MCF 10A (cell line): ENCODE measurements around the gene RPL34. TPM values are rescaled to one million over a fixed set of nuclear protein-coding genes. Genes with fewer than 3 reads are reported as not detected.

ENCODE experiments used
- Bru-seq: library from RNA; stranded (reverse); fragments of 400-500 nt; gene quantifications from one replicate; lab custom pipeline; 2021; lab: Mats Ljungman, UMichigan
- BruChase-seq, 2 experiments: library from RNA; stranded (reverse); fragments of 400-500 nt; gene quantifications; one replicate each; lab custom pipeline; 2021; lab: Mats Ljungman, UMichigan
- BruUV-seq: library from RNA; stranded (reverse); fragments of 400-500 nt; replicated peaks from 2 replicates; lab custom pipeline; 2021; lab: Mats Ljungman, UMichigan
- CTCF ChIA-PET: fragments of 300-600 bp; sonication (Branson Sonifier 250); formaldehyde crosslinking; extraction: SDS; loops from one replicate; lab custom pipeline; 2021; ENCODE audit warnings: antibody characterized with exemption, inconsistent platforms; lab: Yijun Ruan, JAX
- POLR2A ChIA-PET: fragments of 300-600, 350-650 bp; sonication (Branson Sonifier 250); formaldehyde crosslinking; extraction: SDS; loops from one replicate; lab custom pipeline; 2020; ENCODE audit warnings: antibody characterized with exemption, inconsistent platforms; lab: Yijun Ruan, JAX
- DNase-seq: peaks from one replicate; pipeline ENCODE4 v3.0.0-alpha.2; 2018; ENCODE audit not compliant: unreplicated experiment
- H3K27ac Mint-ChIP-seq: one replicate; pipeline ENCODE4 v1.8.0; 2022; ENCODE audit warnings: mild to moderate bottlenecking, low read depth, mixed read lengths; ENCODE audit not compliant: unreplicated experiment
- H3K27me3 Mint-ChIP-seq: one replicate; pipeline ENCODE4 v1.8.0; 2022; ENCODE audit warnings: mixed read lengths; ENCODE audit not compliant: insufficient read depth, unreplicated experiment
- H3K36me3 Mint-ChIP-seq: one replicate; pipeline ENCODE4 v1.8.0; 2022; ENCODE audit warnings: mild to moderate bottlenecking, moderate library complexity, mixed read lengths; ENCODE audit not compliant: insufficient read depth, unreplicated experiment
- H3K4me1 Mint-ChIP-seq: one replicate; pipeline ENCODE4 v1.8.0; 2022; ENCODE audit warnings: mixed read lengths; ENCODE audit not compliant: insufficient read depth, unreplicated experiment
- H3K4me3 Mint-ChIP-seq: one replicate; pipeline ENCODE4 v1.8.0; 2022; ENCODE audit warnings: mild to moderate bottlenecking, moderate library complexity, mixed read lengths; ENCODE audit not compliant: unreplicated experiment
- H3K9me3 Mint-ChIP-seq: one replicate; pipeline ENCODE4 v1.8.0; 2022; ENCODE audit warnings: mixed read lengths; ENCODE audit not compliant: unreplicated experiment
- intact Hi-C: fragments of 100-400 bp; cut with micrococcal nuclease; formaldehyde crosslinking; loops from 2 replicates; pipeline ENCODE4 v1.14.1; 2022
- long read RNA-seq: library from polyadenylated mRNA; stranded (forward); transcript quantifications from one replicate; pipeline ENCODE4 v2.0.0, GENCODE V29; 2022
- total RNA-seq: library from RNA; stranded (reverse); gene quantifications from 2 replicates; pipeline ENCODE4 v1.2.3, GENCODE V29; 2022
- TF ChIP-seq, protein P1 (sequence below): fragments of 200-600 bp; IDR thresholded peaks from one replicate; pipeline ENCODE4 v1.8.0; 2022; ENCODE audit warnings: antibody characterized with exemption, mild to moderate bottlenecking; ENCODE audit not compliant: unreplicated experiment

RPL34 gene
- total RNA-seq (1,508 and 1,646 TPM in 2 replicates), Bru-seq, nascent RNA (percentile 99 among the genes with signal in this experiment), BruChase-seq, experiment 1, labeled RNA remaining after a 6-hour chase (percentile 97 among the genes with signal in this experiment), BruChase-seq, experiment 2, labeled RNA remaining after a 2-hour chase (percentile 97 among the genes with signal in this experiment)
- long read RNA-seq, transcript RPL34-202 (5 exons, 441 nt), result major isoform, 1,700 of 2,140 reads
- long read RNA-seq, transcript RPL34-206 (2 exons, 629 nt), result minor isoform, 21 of 2,140 reads
- long read RNA-seq, transcript RPL34-201 (5 exons, 529 nt), result minor isoform, 85 of 2,140 reads
- long read RNA-seq, partial matches to known transcripts, result 280 of 2,140 reads
- long read RNA-seq, other reads (novel, unspliced or antisense), result 53 of 2,140 reads

DNA sequence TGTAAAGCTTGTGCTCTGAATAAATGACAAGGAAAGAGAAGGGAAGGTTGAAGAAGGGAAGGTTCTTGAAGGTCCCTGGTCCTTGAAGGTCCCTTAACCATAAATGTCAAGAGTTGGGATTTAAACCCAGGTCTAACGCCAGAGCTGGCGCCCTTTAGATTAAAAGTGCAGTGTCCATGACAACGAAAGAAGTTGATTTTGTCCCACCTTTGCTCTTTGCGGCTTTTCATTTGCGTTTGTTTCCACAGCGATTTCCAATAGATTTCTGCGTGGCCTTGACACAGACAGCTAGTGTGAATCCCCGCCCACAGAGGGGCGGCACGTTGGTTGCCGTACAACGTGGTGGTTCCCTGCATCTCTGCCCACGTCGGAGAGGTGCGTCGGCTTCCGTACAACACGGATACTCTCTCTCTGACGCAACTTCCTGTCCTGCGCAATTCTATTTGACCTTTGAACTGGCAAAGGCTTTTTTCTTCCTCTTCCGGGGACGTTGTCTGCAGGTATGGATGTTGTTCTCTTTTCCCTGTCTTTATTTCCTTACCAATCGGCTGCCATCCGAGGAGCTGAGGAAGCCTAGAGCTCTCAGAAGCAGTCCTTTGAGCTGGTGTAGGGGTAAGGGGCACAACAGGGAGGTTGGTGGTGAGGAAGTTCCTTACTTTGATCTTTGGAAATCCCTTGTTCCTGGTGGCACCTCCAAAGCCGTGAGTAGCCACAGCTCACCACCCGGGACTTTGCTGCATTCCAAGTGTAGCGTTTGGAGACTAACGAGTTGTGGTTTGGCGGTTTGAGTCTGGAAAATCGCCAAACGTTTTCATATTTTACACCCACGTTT is at the start of gene RPL34:
Gene RPL34 (plus strand): TSS at position 476 of the 832 bp plus-strand sequence. CDS start 1,384 bp downstream, outside the sequence.
- no TSS peak for BruUV-seq
- Mint-ChIP-seq H3K9me3 (no peaks in the 10 kb centered on the region), H3K4me1 (peaks cover 32% of the 10 kb centered on the region), H3K36me3 (peaks cover 48% of the 10 kb centered on the region), H3K27ac (peak within 1 kb of the TSS; percentile 99), H3K4me3 (peak within 1 kb of the TSS; percentile 97), H3K27me3 (no peaks in the 10 kb centered on the region)
- ChIA-PET CTCF (interaction anchor here (0.6 to 1.1 kb wide), 4 partner anchors 9 to 863 kb away, joined by 3 to 4 read pairs (median 4); partner anchors contain the start of gene OSTC), POLR2A (interaction anchor here (0.5 to 4.0 kb wide), 34 partner anchors 9 to 1575 kb away, joined by 3 to 65 read pairs (median 3); partner anchors contain the start of genes OSTC, PAPSS1 and SEC24B)
- intact Hi-C loops, result loop anchor here (2.0 to 5.0 kb wide), 2 partner anchors 30 to 603 kb away; partner anchors contain the start of gene OSTC
- peak; percentile 98 for DNase-seq
- TF ChIP-seq, protein P1, sequence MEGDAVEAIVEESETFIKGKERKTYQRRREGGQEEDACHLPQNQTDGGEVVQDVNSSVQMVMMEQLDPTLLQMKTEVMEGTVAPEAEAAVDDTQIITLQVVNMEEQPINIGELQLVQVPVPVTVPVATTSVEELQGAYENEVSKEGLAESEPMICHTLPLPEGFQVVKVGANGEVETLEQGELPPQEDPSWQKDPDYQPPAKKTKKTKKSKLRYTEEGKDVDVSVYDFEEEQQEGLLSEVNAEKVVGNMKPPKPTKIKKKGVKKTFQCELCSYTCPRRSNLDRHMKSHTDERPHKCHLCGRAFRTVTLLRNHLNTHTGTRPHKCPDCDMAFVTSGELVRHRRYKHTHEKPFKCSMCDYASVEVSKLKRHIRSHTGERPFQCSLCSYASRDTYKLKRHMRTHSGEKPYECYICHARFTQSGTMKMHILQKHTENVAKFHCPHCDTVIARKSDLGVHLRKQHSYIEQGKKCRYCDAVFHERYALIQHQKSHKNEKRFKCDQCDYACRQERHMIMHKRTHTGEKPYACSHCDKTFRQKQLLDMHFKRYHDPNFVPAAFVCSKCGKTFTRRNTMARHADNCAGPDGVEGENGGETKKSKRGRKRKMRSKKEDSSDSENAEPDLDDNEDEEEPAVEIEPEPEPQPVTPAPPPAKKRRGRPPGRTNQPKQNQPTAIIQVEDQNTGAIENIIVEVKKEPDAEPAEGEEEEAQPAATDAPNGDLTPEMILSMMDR, result no peak

DNA sequence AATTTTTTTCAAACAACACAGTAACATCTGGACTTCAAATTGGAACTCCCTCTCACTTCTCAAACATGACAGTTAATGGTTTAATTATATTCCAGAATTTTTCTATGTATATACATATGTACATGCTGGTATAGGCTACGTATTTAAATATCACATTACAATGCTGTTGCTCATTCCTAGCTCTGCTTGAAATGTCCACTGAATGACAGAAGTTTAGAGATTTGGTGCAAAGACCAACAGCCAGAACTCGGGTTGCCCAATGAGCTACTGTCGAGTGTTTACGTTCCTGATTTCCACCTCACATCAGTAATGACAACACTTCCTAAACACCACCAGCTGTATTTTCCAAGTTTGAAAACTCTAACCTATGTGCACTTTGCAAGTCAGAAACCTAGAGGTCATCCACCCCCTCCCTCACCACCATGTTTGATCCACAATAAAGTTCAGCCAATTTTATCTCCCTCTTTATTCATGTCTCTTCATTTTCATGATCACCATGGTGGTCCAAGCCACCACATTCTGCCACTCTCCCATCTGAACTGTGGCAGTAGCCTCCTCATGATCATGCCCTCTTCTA is 49.3 kb upstream of the RPL34 start:
- no peaks in the 10 kb centered on the region for H3K9me3 Mint-ChIP-seq
- H3K27ac Mint-ChIP-seq, result no peak overlapping the region
- TF ChIP-seq, protein P1, result no peak
- no peaks in the 10 kb centered on the region for H3K4me1 Mint-ChIP-seq
- BruUV-seq, result no TSS peak
- H3K27me3 Mint-ChIP-seq, result no peaks in the 10 kb centered on the region
- intact Hi-C loops, result loop anchor here (5.0 to 10.0 kb wide), 3 partner anchors 656 to 836 kb away; no protein-coding TSS in a partner anchor
- peak; percentile 29 for DNase-seq
- ChIA-PET CTCF (interaction anchor here (0.6 to 6.4 kb wide), 19 partner anchors 9 to 559 kb away, joined by 3 to 128 read pairs (median 5); no protein-coding TSS in a partner anchor), POLR2A (interaction anchor here (1.0 to 1.8 kb wide), 2 partner anchors 431 to 540 kb away, joined by 3 to 5 read pairs; no protein-coding TSS in a partner anchor)
- H3K4me3 Mint-ChIP-seq, result no peak overlapping the region
- H3K36me3 Mint-ChIP-seq, result no peaks in the 10 kb centered on the region

DNA sequence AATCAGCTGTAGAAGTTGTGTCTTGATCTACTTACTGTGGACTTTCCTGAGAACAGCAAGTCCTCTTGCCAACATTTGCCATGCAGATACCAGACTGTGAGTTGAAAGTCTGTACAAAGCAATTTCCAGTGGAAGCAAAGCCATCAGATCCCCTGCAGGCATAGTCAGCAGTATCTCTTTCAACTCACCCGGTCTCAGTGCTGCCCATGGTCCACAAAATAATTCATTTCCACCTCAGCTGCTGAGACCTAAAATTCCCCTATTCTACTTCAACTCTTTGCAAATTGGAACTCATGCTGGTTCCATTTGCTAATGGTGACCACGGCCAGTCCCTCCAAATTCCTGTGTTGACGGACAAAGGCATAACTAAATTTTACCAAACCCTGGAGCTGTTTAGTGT is 46.0 kb upstream of the RPL34 start:
- no peaks in the 10 kb centered on the region for H3K9me3 Mint-ChIP-seq
- H3K27ac Mint-ChIP-seq, result no peak overlapping the region
- no peak for DNase-seq
- CTCF ChIA-PET, result interaction anchor here (0.7 to 6.4 kb wide), 8 partner anchors 9 to 556 kb away, joined by 3 to 128 read pairs (median 5); no protein-coding TSS in a partner anchor
- TF ChIP-seq, protein P1, result no peak
- no peaks in the 10 kb centered on the region for H3K27me3 Mint-ChIP-seq
- no TSS peak for BruUV-seq
- intact Hi-C loops, result loop anchor here (5.0 to 10.0 kb wide), 3 partner anchors 660 to 833 kb away; no protein-coding TSS in a partner anchor
- H3K36me3 Mint-ChIP-seq, result no peaks in the 10 kb centered on the region
- H3K4me3 Mint-ChIP-seq, result no peak overlapping the region
- POLR2A ChIA-PET, result interaction anchor here (1.0 kb wide), 1 partner anchor 556 kb away, joined by 3 read pairs; no protein-coding TSS in a partner anchor
- no peaks in the 10 kb centered on the region for H3K4me1 Mint-ChIP-seq
